K562 (cell line): ENCODE measurements around the gene RBBP4. TPM values are rescaled to one million over a fixed set of nuclear protein-coding genes. Genes with fewer than 3 reads are reported as not detected.

Experiments used
- ATAC-seq: fragments of 200-7000 bp; cut with Tn5 transposase; 3 replicates; pipeline ENCODE4 v1.9.1; 2020; ENCODE audit warnings: moderate library complexity
- BruUV-seq: library from RNA; stranded (reverse); fragments of 400-500 nt; replicated peaks from 2 replicates; lab custom pipeline; 2021; lab: Mats Ljungman, UMichigan
- CTCF ChIA-PET: fragments of 300-600 bp; formaldehyde crosslinking; extraction: SDS; loops from one replicate; lab custom pipeline; 2021; ENCODE audit warnings: low intra/inter-chr PET ratio; lab: Yijun Ruan, JAX
- POLR2A ChIA-PET: fragments of 300-600, 350-650 bp; sonication (Branson Sonifier 250); formaldehyde crosslinking; extraction: SDS; loops from one replicate; lab custom pipeline; 2021; ENCODE audit warnings: antibody characterized with exemption, inconsistent platforms; lab: Yijun Ruan, JAX
- DNase-seq, 4 experiments: peaks; one replicate each; pipeline versions ENCODE4 v3.0.0 to v3.0.0-alpha.2; 2011 to 2018; ENCODE audit warnings: low spot score in 3 of 4, mixed read lengths in 3 of 4; ENCODE audit errors: extremely low read depth in 1 of 4
- FAIRE-seq: peaks from 2 replicates; lab custom pipeline; 2011; peaks lifted over from hg19 to GRCh38; lab: Jason Lieb, UNC
- H2AFZ ChIP-seq: 2 replicates; pipeline ENCODE4 v1.6.0; 2011; ENCODE audit warnings: low read depth, low read length, control low read depth, inconsistent platforms
- H3K27ac ChIP-seq: fragments of 200-600 bp; 3 replicates; pipeline ENCODE4 v1.8.0; 2011; ENCODE audit warnings: low read depth, mild to moderate bottlenecking, control low read depth, inconsistent platforms, low read length, moderate library complexity, mixed read lengths; ENCODE audit errors: extremely low read depth
- H3K27me3 ChIP-seq, 2 experiments: fragments of 300-600 bp in 1 of 2; 2 replicates in 1 of 2; 3 replicates in 1 of 2; pipeline versions ENCODE4 v1.6.0 to v1.8.0; 2011; ENCODE audit warnings: inconsistent platforms in 2 of 2, low read length in 2 of 2, mild to moderate bottlenecking in 1 of 2, mixed read lengths in 1 of 2, moderate library complexity in 1 of 2; ENCODE audit not compliant: control insufficient read depth in 2 of 2, insufficient read depth in 2 of 2
- H3K36me3 ChIP-seq: fragments of 300-600 bp; 3 replicates; pipeline ENCODE4 v1.8.0; 2011; ENCODE audit warnings: mild to moderate bottlenecking, low read length, inconsistent platforms; ENCODE audit not compliant: control insufficient read depth, insufficient read depth
- H3K4me1 ChIP-seq, 2 experiments: fragments of 200-600 bp in 1 of 2; replicated peaks in 1 of 2; 2 replicates in 1 of 2; 3 replicates in 1 of 2; pipeline versions ENCODE4 v1.5.1 to v1.8.0; 2011; ENCODE audit warnings: inconsistent platforms in 2 of 2, low read length in 2 of 2, mild to moderate bottlenecking in 1 of 2, mixed read lengths in 1 of 2, moderate library complexity in 1 of 2; ENCODE audit not compliant: control insufficient read depth in 2 of 2, insufficient read depth in 2 of 2
- H3K4me2 ChIP-seq: 2 replicates; pipeline ENCODE4 v1.6.1; 2011; ENCODE audit warnings: low read length, control low read depth, inconsistent platforms, mixed read lengths; ENCODE audit not compliant: insufficient read depth
- H3K4me3 ChIP-seq: fragments of 200-600 bp; sonication (generic), shearing (Covaris generic); 2 replicates; pipeline ENCODE4 v1.5.1; 2016; ENCODE audit warnings: control low read depth, inconsistent platforms
- H3K79me2 ChIP-seq: fragments of 200-600 bp; 3 replicates; pipeline ENCODE4 v1.8.0; 2011; ENCODE audit warnings: low read length, inconsistent platforms; ENCODE audit not compliant: control insufficient read depth, insufficient read depth
- H3K9ac ChIP-seq, 2 experiments: 2 replicates each; pipeline versions ENCODE4 v1.6.0 to v1.6.1; 2011; ENCODE audit warnings: low read depth in 2 of 2, low read length in 2 of 2, control low read depth in 1 of 2, inconsistent platforms in 1 of 2, mild to moderate bottlenecking in 1 of 2, mixed read lengths in 1 of 2; ENCODE audit not compliant: insufficient read depth in 1 of 2
- H3K9me1 ChIP-seq: one replicate; pipeline ENCODE4 v1.6.0; 2011; ENCODE audit warnings: inconsistent platforms, mild to moderate bottlenecking, low read length, moderate library complexity; ENCODE audit not compliant: control insufficient read depth, insufficient read depth
- H3K9me3 ChIP-seq: replicated peaks from 2 replicates; pipeline ENCODE4 v1.5.1; 2011; ENCODE audit warnings: low read depth, low read length, inconsistent platforms; ENCODE audit not compliant: control insufficient read depth, insufficient read depth
- H4K20me1 ChIP-seq: replicated peaks from 2 replicates; pipeline ENCODE4 v1.6.1; 2011; ENCODE audit warnings: low read length, inconsistent platforms, mixed read lengths; ENCODE audit not compliant: control insufficient read depth, insufficient read depth
- MED1 ChIP-seq: sonication (generic); formaldehyde crosslinking; IDR thresholded peaks from 2 replicates; pipeline ENCODE4 v1.8.1; 2023; ENCODE audit warnings: missing genetic modification reagents, borderline replicate concordance
- NEUROD1 ChIP-seq: fragments of 150-350 bp; IDR thresholded peaks from 2 replicates; pipeline ENCODE4 v1.6.1; 2014; ENCODE audit warnings: borderline replicate concordance, low read length, low read depth; ENCODE audit not compliant: partially characterized antibody
- NONO ChIP-seq, 2 experiments: fragments of 200-400 bp in 1 of 2; fragments of 450-650 bp in 1 of 2; formaldehyde crosslinking in 1 of 2; IDR thresholded peaks; 2 replicates each; pipeline ENCODE4 v1.6.1; 2017; ENCODE audit warnings: low read depth in 2 of 2, mild to moderate bottlenecking in 2 of 2, moderate library complexity in 2 of 2, low read length in 1 of 2
- PTTG1 ChIP-seq: fragments of 450-650 bp; IDR thresholded peaks from 2 replicates; pipeline ENCODE4 v1.6.1; 2016; ENCODE audit warnings: low read depth, mild to moderate bottlenecking, missing genetic modification characterization, missing compliant biosample characterization
- SMARCA4 ChIP-seq: fragments of 450-650 bp; IDR thresholded peaks from 2 replicates; pipeline ENCODE4 v1.6.1; 2016
- SOX6 ChIP-seq: fragments of 450-650 bp; IDR thresholded peaks from 2 replicates; pipeline ENCODE4 v1.6.1; 2014; ENCODE audit warnings: mild to moderate bottlenecking
- SREBF2 ChIP-seq: sonication (generic); formaldehyde crosslinking; IDR thresholded peaks from 2 replicates; pipeline ENCODE4 v1.4.0; 2020; ENCODE audit warnings: mild to moderate bottlenecking, missing genetic modification reagents
- XRCC5 ChIP-seq: fragments of 200-400 bp; formaldehyde crosslinking; IDR thresholded peaks from 2 replicates; pipeline ENCODE4 v1.6.1; 2017; ENCODE audit warnings: low read depth, mild to moderate bottlenecking, low read length
- YY1 ChIP-seq, 3 experiments: IDR thresholded peaks; 2 replicates each; pipeline ENCODE4 v1.6.1; 2011; ENCODE audit warnings: low read length in 2 of 3, mild to moderate bottlenecking in 2 of 3, moderate library complexity in 2 of 3, borderline replicate concordance in 1 of 3, control low read depth in 1 of 3, low read depth in 1 of 3; ENCODE audit not compliant: insufficient read depth in 3 of 3, insufficient replicate concordance in 2 of 3, control insufficient read depth in 1 of 3, insufficient read length in 1 of 3; ENCODE audit errors: extremely low read depth in 1 of 3
- ZNF449 ChIP-seq: fragments of 250-450 bp; sonication (Bioruptor Pico); IDR thresholded peaks from 2 replicates; pipeline ENCODE4 v1.8.0; 2022; ENCODE audit warnings: moderate library complexity, mild to moderate bottlenecking, inconsistent platforms
- WGBS: fragments of 100-300 bp; shearing (Covaris generic); methylation state at CpG from one replicate; pipeline ENCODE4 v1.1.6; 2016; ENCODE audit warnings: low coverage, mixed read lengths; ENCODE audit not compliant: insufficient coverage; ENCODE audit errors: missing lambda C conversion rate; 5-methylcytosine and 5-hydroxymethylcytosine counted together
- in situ Hi-C: fragments of 300-500 bp; cut with MboI; formaldehyde crosslinking; loops from 4 replicates; pipeline ENCODE4 v1.15.0; 2018; ENCODE audit warnings: inconsistent platforms, mixed read lengths
- intact Hi-C: fragments of 100-400 bp; cut with micrococcal nuclease; formaldehyde crosslinking; loops from 2 replicates; pipeline ENCODE4 v1.14.2; 2022
- polyA plus RNA-seq, 8 experiments: library from polyadenylated mRNA; depleted of rRNA in 4 of 8; stranded (reverse) in 5 of 8; unstranded in 3 of 8; fragments of >200 nt; fragmentation: Nextera tagmentation in 2 of 8; fragmentation: Illumina TruSeq in 1 of 8; extraction: Ambion mirVana in 2 of 8; extraction: Trizol in 1 of 8; gene quantifications; 2 replicates each; pipeline versions ENCODE4 v1.2.1 to v1.2.3, GENCODE V29; 2011 to 2014; ENCODE audit warnings: inconsistent platforms in 1 of 8, missing spikeins in 1 of 8
- total RNA-seq, 7 experiments: library from RNA; depleted of rRNA in 6 of 7; stranded (reverse); fragments of >200 nt in 6 of 7; fragmentation: Illumina TruSeq in 2 of 7; extraction: Trizol in 2 of 7; gene quantifications; 2 replicates each; pipeline versions ENCODE4 v1.2.1 to v1.2.3, GENCODE V29; 2011 to 2021; ENCODE audit warnings: low replicate concordance in 1 of 7
- TF ChIP-seq, protein P1 (sequence below): sonication (generic); formaldehyde crosslinking; IDR thresholded peaks from 2 replicates; pipeline ENCODE4 v1.8.0; 2023; ENCODE audit warnings: missing genetic modification reagents, mild to moderate bottlenecking, borderline replicate concordance

RBBP4 gene
- total and polyA plus RNA-seq, 9 of the 15 experiments (the other 6 are each of a cell fraction or from before 2014, with no cell fraction given) = 185 to 409 (median 259) TPM

DNA sequence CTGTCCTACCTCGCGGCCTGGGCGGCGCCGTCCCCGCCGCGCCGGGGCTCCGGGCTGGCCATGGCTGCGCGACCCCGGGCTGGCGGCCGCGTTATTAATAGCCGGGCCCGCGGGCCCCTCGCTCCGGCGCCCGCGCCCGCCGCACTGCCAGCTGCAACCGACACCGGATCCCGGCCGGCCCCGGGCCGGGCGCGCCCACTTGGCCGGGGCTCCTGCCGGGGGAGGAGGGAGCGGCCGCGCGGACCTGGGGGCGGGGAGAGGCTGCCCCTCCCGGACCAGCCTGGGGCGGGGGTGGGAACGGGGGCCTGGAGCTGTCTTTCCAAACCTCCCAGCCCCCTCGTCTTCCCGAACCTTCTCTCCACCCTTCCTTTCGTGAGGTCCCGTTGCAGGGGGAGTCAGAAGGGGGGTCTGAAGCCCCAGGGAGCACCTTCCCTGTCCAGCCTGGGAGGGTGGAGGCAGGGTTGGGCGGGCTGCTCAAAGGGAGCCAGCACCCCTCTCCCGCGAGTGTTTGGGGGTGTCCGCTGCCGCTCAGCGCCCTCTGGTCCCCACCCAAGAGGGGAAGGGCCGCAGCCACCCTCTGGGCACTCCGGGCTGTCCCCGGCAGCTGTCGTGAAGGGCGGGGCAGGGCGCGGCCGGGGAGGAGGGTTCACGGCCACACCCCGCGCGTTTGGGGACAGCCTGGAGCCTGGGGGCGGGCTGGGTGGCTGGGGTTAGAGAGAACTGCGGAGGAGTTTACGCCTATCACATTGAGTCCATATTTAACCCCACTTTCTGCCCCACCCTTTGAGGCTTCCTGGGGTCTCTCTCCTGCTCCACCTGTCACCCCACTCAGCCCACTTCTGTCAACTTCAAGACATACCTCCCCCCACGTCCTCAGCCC, 51.8 kb downstream of the RBBP4 start, which contains the start of gene SYNC:
Gene SYNC, minus strand, starts transcription at position 172 of the 880 bp plus-strand sequence. Its CDS starts 110 bp downstream, at position 62.
- Histone ChIP-seq H3K79me2 (no peaks in the 10 kb centered on the region), H3K9me1 (no peaks in the 10 kb centered on the region), H2AFZ (peak within 1 kb of the TSS; percentile 86), H3K9me3 (no peaks in the 10 kb centered on the region), H3K9ac (peak within 1 kb of the TSS; percentile 56 to 87), H3K27ac (peak within 1 kb of the TSS; percentile 49; the same call in 2 of the 3 replicates), H4K20me1 (no peaks in the 10 kb centered on the region), H3K4me3 (peak within 1 kb of the TSS; percentile 59), H3K36me3 (no peaks in the 10 kb centered on the region), H3K4me1 (peaks cover 9 to 30% of the 10 kb centered on the region in 2 experiments; a peak in 4 of 5 replicates), H3K4me2 (peak within 1 kb of the TSS; percentile 90), H3K27me3 (no peaks in the 10 kb centered on the region)
- 0% methylated on average over 37 of the region's 70 CpGs for WGBS
- intact Hi-C loops (loop anchor here (5.0 kb wide), 2 partner anchors 256 to 301 kb away; no protein-coding TSS in a partner anchor), in situ Hi-C loops (no loop called here)
- POLR2A ChIA-PET = interaction anchor here (0.6 to 1.5 kb wide), 6 partner anchors 21 to 1631 kb away, joined by 3 to 6 read pairs (median 4); no protein-coding TSS in a partner anchor
- DNase-seq (peak; percentile 92 to 99 (median 96)), FAIRE-seq (peak; percentile 75), ATAC-seq (peak; percentile 97)
- no TSS peak for BruUV-seq
- CTCF ChIA-PET = interaction anchor here (0.6 kb wide), 1 partner anchor 167 kb away, joined by 5 read pairs; no protein-coding TSS in a partner anchor
- peak; percentile 35; the same call in 1 of the 2 replicates for TF ChIP-seq XRCC5
- TF ChIP-seq SREBF2 (CRISPR knock-in tag) = no peak
- peak; percentile 6; the same call in 1 of the 2 replicates for TF ChIP-seq SOX6
- peak; percentile 15; the same call in 1 of the 2 replicates for TF ChIP-seq SMARCA4
- TF ChIP-seq PTTG1 (tag) = no peak
- peak in 1 of 3 experiments; percentile 12 for TF ChIP-seq YY1 (IDR thresholded peaks at IDR 0.05; ENCODE audit: borderline replicate concordance in 1 of 3, control insufficient read depth in 1 of 3, extremely low read depth in 1 of 3, insufficient read depth in 3 of 3, insufficient read length in 1 of 3, insufficient replicate concordance in 2 of 3, low read depth in 1 of 3, low read length in 2 of 3)
- TF ChIP-seq ZNF449 (CRISPR knock-in tag) = no peak
- 0 out of 4 replicates have a peak, but pooled peaks of 1 of the 2 experiments have one; percentile 34 for TF ChIP-seq NONO (IDR thresholded peaks at IDR 0.05; ENCODE audit: low read depth in 2 of 2, low read length in 1 of 2)
- peak; percentile 53 for TF ChIP-seq NEUROD1
- TF ChIP-seq, protein P1, sequence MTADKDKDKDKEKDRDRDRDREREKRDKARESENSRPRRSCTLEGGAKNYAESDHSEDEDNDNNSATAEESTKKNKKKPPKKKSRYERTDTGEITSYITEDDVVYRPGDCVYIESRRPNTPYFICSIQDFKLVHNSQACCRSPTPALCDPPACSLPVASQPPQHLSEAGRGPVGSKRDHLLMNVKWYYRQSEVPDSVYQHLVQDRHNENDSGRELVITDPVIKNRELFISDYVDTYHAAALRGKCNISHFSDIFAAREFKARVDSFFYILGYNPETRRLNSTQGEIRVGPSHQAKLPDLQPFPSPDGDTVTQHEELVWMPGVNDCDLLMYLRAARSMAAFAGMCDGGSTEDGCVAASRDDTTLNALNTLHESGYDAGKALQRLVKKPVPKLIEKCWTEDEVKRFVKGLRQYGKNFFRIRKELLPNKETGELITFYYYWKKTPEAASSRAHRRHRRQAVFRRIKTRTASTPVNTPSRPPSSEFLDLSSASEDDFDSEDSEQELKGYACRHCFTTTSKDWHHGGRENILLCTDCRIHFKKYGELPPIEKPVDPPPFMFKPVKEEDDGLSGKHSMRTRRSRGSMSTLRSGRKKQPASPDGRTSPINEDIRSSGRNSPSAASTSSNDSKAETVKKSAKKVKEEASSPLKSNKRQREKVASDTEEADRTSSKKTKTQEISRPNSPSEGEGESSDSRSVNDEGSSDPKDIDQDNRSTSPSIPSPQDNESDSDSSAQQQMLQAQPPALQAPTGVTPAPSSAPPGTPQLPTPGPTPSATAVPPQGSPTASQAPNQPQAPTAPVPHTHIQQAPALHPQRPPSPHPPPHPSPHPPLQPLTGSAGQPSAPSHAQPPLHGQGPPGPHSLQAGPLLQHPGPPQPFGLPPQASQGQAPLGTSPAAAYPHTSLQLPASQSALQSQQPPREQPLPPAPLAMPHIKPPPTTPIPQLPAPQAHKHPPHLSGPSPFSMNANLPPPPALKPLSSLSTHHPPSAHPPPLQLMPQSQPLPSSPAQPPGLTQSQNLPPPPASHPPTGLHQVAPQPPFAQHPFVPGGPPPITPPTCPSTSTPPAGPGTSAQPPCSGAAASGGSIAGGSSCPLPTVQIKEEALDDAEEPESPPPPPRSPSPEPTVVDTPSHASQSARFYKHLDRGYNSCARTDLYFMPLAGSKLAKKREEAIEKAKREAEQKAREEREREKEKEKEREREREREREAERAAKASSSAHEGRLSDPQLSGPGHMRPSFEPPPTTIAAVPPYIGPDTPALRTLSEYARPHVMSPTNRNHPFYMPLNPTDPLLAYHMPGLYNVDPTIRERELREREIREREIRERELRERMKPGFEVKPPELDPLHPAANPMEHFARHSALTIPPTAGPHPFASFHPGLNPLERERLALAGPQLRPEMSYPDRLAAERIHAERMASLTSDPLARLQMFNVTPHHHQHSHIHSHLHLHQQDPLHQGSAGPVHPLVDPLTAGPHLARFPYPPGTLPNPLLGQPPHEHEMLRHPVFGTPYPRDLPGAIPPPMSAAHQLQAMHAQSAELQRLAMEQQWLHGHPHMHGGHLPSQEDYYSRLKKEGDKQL (CRISPR knock-in tag) = no peak
- 0 out of 2 replicates have a peak, but pooled peaks have one; percentile 29 for TF ChIP-seq MED1 (CRISPR knock-in tag)
